HCT116 (cell line): Measurements from ENCODE around the gene SRA1.

ENCODE experiments used
- CBX3 ChIP-seq: IDR thresholded peaks from 2 replicates; pipeline ENCODE4 v1.6.1; 2012; ENCODE audit warnings: low read depth
- CEBPB ChIP-seq: IDR thresholded peaks from 2 replicates; pipeline ENCODE4 v1.6.1; 2012; ENCODE audit warnings: low read depth
- EZH2 ChIP-seq: fragments of 200-600 bp; sonication (generic); IDR thresholded peaks from 2 replicates; pipeline ENCODE4 v1.6.1; 2017; ENCODE audit warnings: antibody characterized with exemption, mixed run types
- POLR2A ChIP-seq: IDR thresholded peaks from 2 replicates; pipeline ENCODE4 v1.7.0; 2011; ENCODE audit warnings: borderline replicate concordance; ENCODE audit not compliant: insufficient read depth, insufficient read length; ENCODE audit errors: extremely low read depth
- POLR2AphosphoS5 ChIP-seq: IDR thresholded peaks from 2 replicates; pipeline ENCODE4 v1.6.1; 2011; ENCODE audit warnings: mild to moderate bottlenecking, low read depth, low read length, moderate library complexity
- RAD21 ChIP-seq: IDR thresholded peaks from 2 replicates; pipeline ENCODE4 v1.6.1; 2012; ENCODE audit warnings: low read depth, mild to moderate bottlenecking
- SRF ChIP-seq: IDR thresholded peaks from 2 replicates; pipeline ENCODE4 v1.6.1; 2012; ENCODE audit warnings: low read depth
- TCF7L2 ChIP-seq: IDR thresholded peaks from 2 replicates; pipeline ENCODE4 v1.7.0; 2011; ENCODE audit warnings: borderline replicate concordance, inconsistent platforms; ENCODE audit not compliant: insufficient read depth, insufficient read length; ENCODE audit errors: extremely low read depth
- TF ChIP-seq, protein P1 (sequence below), 3 experiments: fragments of 200-600 bp in 1 of 3; sonication (generic) in 1 of 3; IDR thresholded peaks in 2 of 3; conservative IDR thresholded peaks in 1 of 3; 2 replicates each; pipeline ENCODE4 v1.5.1; 2012 to 2017; ENCODE audit warnings: low read depth in 2 of 3, low read length in 2 of 3, antibody characterized with exemption in 1 of 3, borderline replicate concordance in 1 of 3, control low read depth in 1 of 3, mild to moderate bottlenecking in 1 of 3, mixed read lengths in 1 of 3, mixed run types in 1 of 3, moderate library complexity in 1 of 3; ENCODE audit not compliant: insufficient read depth in 1 of 3
- TF ChIP-seq, protein P2 (sequence below): IDR thresholded peaks from 2 replicates; pipeline ENCODE4 v1.6.1; 2011; ENCODE audit warnings: mild to moderate bottlenecking, low read length, moderate library complexity; ENCODE audit not compliant: insufficient replicate concordance; ENCODE audit errors: extremely low read depth
- TF ChIP-seq, protein P3 (sequence below): IDR thresholded peaks from 2 replicates; pipeline ENCODE4 v1.6.1; 2012; ENCODE audit warnings: low read depth

DNA sequence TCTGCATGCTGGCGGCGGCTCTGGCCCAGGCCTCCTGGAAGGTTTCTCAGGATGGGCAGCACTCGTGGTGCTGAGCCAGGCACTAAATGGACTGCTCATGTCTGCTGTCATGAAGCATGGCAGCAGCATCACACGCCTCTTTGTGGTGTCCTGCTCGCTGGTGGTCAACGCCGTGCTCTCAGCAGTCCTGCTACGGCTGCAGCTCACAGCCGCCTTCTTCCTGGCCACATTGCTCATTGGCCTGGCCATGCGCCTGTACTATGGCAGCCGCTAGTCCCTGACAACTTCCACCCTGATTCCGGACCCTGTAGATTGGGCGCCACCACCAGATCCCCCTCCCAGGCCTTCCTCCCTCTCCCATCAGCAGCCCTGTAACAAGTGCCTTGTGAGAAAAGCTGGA, 10.6 kb upstream of the SRA1 start:
- TF ChIP-seq, protein P1, sequence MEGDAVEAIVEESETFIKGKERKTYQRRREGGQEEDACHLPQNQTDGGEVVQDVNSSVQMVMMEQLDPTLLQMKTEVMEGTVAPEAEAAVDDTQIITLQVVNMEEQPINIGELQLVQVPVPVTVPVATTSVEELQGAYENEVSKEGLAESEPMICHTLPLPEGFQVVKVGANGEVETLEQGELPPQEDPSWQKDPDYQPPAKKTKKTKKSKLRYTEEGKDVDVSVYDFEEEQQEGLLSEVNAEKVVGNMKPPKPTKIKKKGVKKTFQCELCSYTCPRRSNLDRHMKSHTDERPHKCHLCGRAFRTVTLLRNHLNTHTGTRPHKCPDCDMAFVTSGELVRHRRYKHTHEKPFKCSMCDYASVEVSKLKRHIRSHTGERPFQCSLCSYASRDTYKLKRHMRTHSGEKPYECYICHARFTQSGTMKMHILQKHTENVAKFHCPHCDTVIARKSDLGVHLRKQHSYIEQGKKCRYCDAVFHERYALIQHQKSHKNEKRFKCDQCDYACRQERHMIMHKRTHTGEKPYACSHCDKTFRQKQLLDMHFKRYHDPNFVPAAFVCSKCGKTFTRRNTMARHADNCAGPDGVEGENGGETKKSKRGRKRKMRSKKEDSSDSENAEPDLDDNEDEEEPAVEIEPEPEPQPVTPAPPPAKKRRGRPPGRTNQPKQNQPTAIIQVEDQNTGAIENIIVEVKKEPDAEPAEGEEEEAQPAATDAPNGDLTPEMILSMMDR (IDR thresholded peaks at IDR 0.05 in 2 of 3, conservative IDR thresholded peaks at IDR 0.05 in 1 of 3; ENCODE audit: borderline replicate concordance in 1 of 3, insufficient read depth in 1 of 3, low read depth in 2 of 3, low read length in 2 of 3) = no peak
- TF ChIP-seq RAD21 (no peak), POLR2AphosphoS5 (no peak), SRF (no peak), EZH2 (no peak), CBX3 (no peak), CEBPB (no peak), POLR2A (no peak), TCF7L2 (no peak)
- TF ChIP-seq, protein P2, sequence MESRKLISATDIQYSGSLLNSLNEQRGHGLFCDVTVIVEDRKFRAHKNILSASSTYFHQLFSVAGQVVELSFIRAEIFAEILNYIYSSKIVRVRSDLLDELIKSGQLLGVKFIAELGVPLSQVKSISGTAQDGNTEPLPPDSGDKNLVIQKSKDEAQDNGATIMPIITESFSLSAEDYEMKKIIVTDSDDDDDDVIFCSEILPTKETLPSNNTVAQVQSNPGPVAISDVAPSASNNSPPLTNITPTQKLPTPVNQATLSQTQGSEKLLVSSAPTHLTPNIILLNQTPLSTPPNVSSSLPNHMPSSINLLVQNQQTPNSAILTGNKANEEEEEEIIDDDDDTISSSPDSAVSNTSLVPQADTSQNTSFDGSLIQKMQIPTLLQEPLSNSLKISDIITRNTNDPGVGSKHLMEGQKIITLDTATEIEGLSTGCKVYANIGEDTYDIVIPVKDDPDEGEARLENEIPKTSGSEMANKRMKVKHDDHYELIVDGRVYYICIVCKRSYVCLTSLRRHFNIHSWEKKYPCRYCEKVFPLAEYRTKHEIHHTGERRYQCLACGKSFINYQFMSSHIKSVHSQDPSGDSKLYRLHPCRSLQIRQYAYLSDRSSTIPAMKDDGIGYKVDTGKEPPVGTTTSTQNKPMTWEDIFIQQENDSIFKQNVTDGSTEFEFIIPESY = no peak
- TF ChIP-seq, protein P3, sequence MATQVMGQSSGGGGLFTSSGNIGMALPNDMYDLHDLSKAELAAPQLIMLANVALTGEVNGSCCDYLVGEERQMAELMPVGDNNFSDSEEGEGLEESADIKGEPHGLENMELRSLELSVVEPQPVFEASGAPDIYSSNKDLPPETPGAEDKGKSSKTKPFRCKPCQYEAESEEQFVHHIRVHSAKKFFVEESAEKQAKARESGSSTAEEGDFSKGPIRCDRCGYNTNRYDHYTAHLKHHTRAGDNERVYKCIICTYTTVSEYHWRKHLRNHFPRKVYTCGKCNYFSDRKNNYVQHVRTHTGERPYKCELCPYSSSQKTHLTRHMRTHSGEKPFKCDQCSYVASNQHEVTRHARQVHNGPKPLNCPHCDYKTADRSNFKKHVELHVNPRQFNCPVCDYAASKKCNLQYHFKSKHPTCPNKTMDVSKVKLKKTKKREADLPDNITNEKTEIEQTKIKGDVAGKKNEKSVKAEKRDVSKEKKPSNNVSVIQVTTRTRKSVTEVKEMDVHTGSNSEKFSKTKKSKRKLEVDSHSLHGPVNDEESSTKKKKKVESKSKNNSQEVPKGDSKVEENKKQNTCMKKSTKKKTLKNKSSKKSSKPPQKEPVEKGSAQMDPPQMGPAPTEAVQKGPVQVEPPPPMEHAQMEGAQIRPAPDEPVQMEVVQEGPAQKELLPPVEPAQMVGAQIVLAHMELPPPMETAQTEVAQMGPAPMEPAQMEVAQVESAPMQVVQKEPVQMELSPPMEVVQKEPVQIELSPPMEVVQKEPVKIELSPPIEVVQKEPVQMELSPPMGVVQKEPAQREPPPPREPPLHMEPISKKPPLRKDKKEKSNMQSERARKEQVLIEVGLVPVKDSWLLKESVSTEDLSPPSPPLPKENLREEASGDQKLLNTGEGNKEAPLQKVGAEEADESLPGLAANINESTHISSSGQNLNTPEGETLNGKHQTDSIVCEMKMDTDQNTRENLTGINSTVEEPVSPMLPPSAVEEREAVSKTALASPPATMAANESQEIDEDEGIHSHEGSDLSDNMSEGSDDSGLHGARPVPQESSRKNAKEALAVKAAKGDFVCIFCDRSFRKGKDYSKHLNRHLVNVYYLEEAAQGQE = no peak
